ENCODE results near the gene THRA.

THRA gene

DNA sequence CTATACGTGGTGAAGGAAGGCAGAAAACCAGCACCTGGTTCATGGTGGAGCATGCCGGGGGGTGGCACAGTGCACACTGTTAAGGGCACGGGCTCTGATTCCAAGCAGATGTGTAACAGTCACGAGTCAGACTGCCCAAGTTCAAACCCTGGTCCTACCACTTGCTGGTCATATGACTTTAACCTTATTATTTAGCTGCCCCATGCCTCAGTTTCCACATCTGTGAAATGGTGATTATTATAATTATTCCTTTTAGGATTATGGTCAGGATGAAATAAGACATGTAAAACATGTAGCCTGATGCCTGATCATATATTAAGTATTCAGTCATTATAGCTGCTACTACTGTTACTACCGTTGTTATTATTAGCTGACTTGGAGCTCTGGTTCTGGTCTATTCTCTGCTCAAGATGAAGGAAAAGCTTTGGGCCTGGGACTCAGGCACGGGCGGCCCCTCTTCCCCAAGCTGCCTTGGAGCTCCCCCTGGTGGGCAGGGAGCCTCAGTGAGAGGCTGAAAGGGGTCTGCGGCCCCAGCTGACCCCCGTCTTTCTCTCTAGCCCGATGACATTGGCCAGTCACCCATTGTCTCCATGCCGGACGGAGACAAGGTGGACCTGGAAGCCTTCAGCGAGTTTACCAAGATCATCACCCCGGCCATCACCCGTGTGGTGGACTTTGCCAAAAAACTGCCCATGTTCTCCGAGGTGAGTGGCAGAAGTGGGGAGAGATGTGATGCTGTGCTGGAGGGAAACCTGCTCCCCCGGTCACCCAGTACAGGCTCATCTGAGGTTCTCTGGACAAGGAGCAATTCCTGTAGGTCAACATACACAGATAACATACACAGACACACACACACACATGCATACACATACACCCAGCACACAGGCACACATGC is 23.6 kb downstream of the THRA start:
- DNase-seq: no peak

GRCh38 chr17:40087049-40087794 is 24.5 kb downstream of the THRA start:
- no peak for DNase-seq

GRCh38 chr17:40087903-40088718 is 25.3 kb downstream of the THRA start:
- no peak for DNase-seq

DNA sequence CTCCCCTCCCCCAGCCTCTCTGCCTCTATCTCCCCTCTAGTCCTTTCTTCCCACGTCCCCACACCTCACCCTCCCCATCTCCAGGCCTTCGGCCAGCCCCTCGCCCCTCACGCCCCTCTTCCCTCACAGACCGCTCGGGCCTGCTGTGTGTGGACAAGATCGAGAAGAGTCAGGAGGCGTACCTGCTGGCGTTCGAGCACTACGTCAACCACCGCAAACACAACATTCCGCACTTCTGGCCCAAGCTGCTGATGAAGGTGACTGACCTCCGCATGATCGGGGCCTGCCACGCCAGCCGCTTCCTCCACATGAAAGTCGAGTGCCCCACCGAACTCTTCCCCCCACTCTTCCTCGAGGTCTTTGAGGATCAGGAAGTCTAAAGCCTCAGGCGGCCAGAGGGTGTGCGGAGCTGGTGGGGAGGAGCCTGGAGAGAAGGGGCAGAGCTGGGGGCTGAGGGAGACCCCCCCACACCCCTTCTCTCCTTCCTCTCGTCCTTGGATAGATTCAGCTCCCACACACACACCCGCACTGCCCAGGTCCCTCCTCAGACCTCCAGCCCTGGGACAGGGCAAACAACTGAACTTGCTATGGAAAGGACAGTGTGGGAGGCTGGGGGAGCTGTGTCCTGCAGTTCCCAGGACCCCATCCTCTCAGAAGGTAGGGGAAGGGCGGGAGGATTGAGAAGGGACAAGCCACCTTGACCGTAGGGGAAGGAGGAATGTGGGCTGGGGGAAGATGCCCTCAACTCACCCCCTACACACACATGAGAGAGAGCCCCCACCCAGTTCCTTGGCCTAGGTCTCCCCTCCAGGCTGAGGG is 26.5 kb downstream of the THRA start:
- no peak for DNase-seq

DNA sequence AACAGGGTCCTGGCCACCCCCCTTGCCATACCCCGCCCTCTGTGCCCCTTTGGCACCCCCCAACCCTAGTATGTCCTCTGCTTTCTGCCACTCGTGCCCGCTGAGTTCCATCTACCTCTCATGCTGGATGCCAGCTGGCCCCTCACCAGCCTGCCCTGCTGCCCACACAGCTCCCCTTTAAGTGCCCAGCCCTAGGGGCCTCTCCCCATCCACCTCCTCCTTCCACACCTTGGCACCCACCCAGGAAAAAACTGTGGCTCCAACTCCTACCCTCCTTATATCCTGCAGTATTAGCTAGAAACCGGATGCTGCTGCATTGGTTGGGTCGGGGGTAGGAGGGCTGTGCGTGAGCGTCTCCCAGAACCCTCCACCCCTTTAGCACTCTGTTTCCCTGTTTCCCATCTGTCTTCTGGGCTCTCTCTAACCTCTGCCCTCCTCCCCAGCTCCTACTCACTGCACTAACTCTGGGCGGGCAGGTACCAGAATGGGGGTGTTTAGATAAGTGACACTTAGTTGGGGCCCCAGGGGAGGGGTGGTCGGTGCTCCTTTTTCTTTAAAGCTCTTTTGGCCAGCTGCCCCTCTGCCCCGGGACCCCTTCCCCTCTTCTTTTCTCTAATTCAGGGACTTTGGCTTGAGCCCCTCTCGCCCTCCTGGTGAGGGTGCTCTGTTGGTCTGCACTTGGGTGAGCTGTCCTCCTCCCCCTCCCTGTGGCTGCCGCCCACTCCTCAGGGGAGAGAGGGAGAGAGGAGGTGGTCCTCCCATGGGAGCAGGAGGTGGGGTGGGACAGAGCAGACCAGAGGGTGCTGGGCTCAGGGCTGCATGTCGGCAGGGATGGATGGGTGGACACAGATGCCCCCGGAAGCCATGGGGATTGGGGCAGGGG is 27.7 kb downstream of the THRA start:
- DNase-seq: no peak

DNA sequence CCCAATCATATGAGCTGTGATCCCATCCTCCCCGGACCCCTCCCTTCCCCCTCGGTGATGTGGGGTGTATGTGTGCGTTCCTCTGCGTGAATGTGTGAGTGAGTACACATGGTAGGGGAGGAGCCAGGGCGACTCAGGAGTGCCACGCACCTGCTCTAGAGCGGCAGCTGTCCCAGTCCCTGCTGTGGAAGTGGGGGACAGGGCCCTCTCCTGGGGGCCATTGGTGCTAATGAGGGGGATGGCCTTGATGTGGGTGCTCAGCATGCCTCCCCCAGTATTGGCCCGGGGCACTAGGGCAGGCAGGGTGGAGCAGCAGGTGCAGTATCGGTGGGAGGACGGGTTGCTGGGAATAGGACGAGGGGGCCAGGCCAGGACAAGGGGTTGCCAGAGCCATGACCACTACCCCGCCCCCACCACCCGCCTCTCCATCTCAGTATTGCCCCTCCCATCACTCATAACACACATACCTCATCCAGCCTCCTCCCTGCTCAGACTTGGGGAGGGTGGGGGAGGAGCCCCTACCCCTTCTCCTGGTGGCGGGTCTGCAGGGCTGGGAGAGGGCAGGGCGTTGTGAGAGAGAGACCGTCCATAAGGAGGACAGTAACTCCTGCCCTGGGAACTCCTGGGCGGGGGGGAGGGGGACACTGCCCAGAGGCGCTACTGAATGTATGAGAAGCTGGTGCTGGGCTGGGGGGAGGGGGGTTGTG is 29.1 kb downstream of the THRA start:
- no peak for DNase-seq

DNA sequence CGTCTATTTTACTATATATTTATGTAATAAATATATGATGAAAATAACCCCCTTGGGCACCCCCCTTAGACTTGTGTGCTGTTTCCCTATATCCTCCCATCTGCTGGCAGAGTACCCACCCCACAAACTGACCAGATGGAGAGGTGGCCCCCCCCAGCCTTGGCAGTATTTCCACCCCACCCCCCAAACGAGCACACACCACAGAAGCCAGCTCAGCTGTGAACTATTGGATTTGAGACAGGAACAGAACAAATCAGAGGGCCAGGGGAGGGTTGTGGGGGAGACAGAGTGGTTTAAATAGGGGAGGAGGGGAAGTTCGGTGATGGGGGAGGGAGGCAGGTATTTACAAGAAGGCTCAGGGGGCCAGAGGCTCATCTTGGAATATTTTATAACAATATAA is 29.8 kb downstream of the THRA start:
- DNase-seq: no peak

- no peak for DNase-seq
These were observed 30.3 kb downstream of the THRA start for GRCh38 chr17:40093005-40093579.

GRCh38 chr17:40093580-40094201 is 30.9 kb downstream of the THRA start:
- DNase-seq: no peak

- DNase-seq: no peak
These were observed 32.1 kb downstream of the THRA start for GRCh38 chr17:40094874-40095273.

- no peak for DNase-seq
These were observed 32.7 kb downstream of the THRA start for GRCh38 chr17:40095351-40095943.

DNA sequence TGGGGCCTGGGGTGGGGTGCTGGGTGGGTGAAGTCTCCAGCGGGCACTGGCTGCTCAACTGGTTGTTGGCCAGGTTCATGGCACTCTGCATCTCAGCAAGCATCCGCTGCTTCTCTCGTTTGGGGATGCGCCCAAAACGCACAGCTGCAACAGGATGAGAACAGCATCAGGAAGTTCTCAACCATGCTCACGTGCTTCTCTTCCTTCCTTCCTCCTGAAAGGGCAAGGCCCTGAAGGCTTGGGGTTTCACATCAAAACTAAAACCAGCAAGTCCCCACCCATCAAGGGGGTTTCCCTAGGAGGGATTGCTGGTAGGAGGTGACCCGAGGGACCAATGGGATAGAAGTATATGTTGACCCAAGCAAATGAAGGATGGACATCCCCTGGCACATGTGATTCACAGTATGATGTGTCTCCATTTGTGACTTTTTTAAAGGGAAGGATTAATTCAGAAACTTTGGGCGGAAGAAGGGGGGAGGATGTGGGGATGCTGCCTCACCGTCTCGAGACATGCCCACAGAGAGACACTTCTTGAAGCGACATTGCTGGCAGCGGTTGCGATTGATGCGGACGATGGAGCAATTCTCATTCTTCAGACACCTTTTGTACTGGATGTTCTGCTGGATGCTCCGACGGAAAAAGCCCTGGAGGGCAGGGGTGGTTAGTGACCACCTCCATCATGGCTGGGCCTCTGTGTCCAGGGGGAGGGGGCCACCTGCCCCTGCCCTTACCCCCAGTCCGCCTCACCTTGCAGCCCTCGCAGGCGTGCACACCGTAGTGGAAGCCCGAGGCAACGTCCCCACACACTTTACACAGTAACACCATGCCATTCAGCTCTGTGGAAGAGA is 33.4 kb downstream of the THRA start:
- DNase-seq: no peak

GRCh38 chr17:40097087-40097486 is 34.3 kb downstream of the THRA start:
- DNase-seq: no peak

DNA sequence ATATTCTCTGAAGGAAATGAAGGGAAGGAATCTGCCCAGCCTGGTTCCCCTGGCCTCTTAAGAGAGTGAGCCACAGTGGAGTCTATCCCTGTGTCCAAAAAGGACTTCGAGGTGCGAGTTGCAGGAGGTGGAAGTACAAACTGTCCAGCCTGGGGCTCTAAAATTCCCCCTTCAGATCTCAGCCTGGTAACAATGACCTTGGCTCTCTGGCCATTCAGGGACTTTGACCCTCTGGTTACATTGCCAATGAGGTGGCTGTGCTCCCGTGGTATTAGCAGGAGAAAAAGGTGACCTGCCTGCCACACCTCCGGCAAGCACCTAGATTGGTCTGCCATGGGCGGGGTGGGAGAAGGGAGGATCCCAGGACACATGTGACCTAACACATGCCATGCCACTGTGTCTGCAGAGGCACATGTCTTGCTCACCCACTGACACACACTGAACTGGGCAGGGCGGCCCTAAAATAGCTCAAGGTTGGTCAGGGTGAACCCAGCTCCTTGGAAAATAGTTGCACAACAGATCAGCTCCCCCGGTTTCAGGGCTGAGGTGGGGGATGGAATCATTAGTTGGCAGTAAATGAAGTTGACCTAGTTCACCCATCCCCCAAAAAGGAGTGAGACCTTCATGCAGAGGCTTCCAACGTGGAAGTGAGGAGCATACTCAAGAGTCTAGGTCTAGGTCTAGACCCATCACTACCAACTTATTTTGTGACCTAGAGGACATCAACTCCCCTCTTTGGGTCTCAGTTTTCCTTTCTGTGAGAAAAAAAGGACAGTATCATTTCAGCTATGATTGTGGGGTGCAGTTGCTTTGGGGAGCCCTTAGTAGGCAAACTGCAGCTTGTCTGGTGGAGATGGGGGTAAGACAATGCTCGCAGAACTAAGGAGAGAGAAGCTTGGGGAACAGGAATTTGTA is 35.4 kb downstream of the THRA start:
- peak; percentile 43 for DNase-seq

DNA sequence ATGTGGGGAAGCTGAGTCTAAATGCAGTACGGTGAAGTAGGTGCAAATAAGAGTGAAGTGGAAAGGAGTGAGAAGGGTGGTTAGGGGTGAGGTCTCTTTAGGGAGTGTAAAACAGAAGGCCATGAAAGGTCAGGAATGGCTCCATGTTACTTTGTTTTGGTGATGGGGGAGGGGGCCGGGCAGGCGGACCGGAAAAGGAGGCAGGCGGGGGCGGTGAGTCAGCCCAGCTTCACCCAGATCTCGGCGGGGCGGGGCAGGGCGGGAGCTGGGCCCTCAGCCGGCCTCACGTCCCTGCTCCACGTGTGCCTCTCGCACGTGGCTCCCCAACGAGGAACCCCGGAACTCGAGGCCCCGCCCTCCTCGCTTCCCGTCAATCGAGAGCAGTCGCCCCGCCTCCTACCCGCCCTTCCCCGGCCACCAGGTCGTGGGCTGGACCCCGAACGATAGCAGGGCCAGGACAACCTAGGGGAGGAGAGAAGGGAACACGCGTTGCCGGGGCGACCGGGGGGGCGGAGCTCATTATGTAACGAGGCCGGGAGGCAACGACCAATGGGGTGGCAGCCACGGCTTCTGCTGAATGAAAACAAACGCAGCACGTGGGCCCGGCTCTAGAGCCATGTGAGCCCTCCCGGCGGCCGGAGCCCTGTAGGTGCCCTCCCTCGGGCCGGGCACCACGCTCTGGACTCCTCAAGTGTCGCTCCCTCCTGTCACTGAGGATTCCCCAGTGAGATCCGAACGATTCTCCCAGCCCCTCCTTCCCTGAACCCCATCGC is 36.3 kb downstream of the THRA start:
- DNase-seq: peak; percentile 99

GRCh38 chr17:40099619-40100418 is 37.1 kb downstream of the THRA start:
- no peak for DNase-seq

All from fibroblast of skin of right quadriceps (primary cell).